Natural killer cell treated with Interleukin-12 subunit alpha and Interleukin-12 subunit beta and Interleukin-15 and Interleukin-18, amount 100 ng/mL, for 72 hours (primary cell): ENCODE data around the gene PTAFR. TPM values are rescaled to one million over a fixed set of nuclear protein-coding genes. Genes with fewer than 3 reads are reported as not detected.

Source experiments
- ATAC-seq, 2 donors: fragments of 150-1000 bp; cut with Tn5 transposase in 1 of 2; sonication (Bioruptor Pico), chemical (Tn5 transposase) in 1 of 2; 2 replicates each; pipeline ENCODE4 v1.10.0; 2021
- DNase-seq: peaks from one replicate; pipeline ENCODE4 v3.0.0; 2022; ENCODE audit warnings: low spot score
- H3K27ac Mint-ChIP-seq, 2 donors: 1 replicate in 1 of 2; 2 replicates in 1 of 2; pipeline ENCODE4 v1.8.0; 2022; ENCODE audit warnings: mixed read lengths in 2 of 2, mild to moderate bottlenecking in 1 of 2, moderate library complexity in 1 of 2
- H3K27me3 Mint-ChIP-seq, 2 donors: 1 replicate in 1 of 2; 2 replicates in 1 of 2; pipeline ENCODE4 v1.8.0; 2022; ENCODE audit warnings: mixed read lengths in 2 of 2
- H3K36me3 Mint-ChIP-seq: one replicate; pipeline ENCODE4 v1.8.0; 2022; ENCODE audit warnings: mixed read lengths
- H3K4me1 Mint-ChIP-seq, 2 donors: 1 replicate in 1 of 2; 2 replicates in 1 of 2; pipeline ENCODE4 v1.8.0; 2022; ENCODE audit warnings: low read depth in 2 of 2, mixed read lengths in 2 of 2, mild to moderate bottlenecking in 1 of 2
- H3K4me3 Mint-ChIP-seq: one replicate; pipeline ENCODE4 v1.8.0; 2022; ENCODE audit warnings: mixed read lengths
- H3K9me3 Mint-ChIP-seq: 2 replicates; pipeline ENCODE4 v1.8.0; 2022; ENCODE audit warnings: mixed read lengths
- total RNA-seq, 2 donors: library from RNA; stranded (reverse); gene quantifications; one replicate each; pipeline ENCODE4 v1.2.3, GENCODE V29; 2022

Gene PTAFR, protein sequence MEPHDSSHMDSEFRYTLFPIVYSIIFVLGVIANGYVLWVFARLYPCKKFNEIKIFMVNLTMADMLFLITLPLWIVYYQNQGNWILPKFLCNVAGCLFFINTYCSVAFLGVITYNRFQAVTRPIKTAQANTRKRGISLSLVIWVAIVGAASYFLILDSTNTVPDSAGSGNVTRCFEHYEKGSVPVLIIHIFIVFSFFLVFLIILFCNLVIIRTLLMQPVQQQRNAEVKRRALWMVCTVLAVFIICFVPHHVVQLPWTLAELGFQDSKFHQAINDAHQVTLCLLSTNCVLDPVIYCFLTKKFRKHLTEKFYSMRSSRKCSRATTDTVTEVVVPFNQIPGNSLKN
- total RNA-seq, result 1 to 10 TPM; 1.3 to 2.0 TPM

DNA sequence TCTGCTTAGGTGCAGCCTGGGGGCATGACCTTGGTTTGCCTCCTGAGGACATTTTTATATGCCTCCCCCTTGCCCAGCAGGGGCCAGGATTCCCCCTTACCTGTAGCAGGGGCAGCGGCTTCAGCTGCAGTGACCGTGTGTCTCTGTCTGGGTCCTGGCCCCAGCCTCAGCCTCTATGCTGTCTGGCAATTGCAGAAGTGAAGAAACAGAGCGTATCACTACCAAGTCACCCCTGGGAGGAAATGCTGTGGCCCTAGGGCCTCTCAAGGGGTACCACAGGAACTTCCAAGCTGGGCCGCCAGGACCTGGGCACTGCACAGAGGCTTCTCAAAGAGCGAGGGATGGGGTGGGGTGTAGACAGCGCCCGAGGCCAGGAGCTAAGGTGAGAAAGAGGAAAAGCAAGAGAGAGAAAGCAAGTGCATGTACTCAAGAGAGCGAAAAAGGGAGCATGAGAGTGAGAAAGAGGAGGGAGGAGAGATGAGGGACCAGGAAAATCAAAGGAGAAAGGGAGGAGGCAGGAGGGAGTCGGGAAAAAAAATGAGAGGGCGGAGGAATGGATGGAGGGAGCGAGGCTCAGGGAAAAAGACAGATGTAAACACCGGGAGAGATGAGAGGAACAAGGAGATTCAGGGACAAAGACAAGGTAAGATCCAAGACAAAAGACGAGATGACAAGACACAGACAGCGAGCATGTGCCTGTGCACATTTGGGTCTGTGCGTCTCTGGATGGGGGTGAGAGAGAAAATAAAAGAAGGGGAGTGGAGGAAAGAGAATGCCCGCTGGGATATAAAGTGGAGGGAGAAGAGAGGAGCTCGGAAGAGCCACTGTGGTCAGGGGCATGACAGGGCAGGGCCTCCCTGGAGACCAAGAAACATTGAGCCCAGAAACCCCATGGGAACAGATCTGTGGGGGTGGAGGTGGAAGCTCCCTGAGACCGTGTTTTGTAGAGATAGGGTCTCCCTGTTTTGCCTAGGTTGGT is at the start of gene PTAFR:
Gene PTAFR (minus strand): TSS at position 199 of the 979 bp plus-strand sequence. CDS start 25,669 bp downstream, outside the sequence.
- peaks cover 43 to 49% of the 10 kb centered on the region in 2 donors for H3K4me1 Mint-ChIP-seq
- DNase-seq (no peak), ATAC-seq (peak in 1 of 2 donors; percentile 22)
- peak within 1 kb of the TSS in 1 of 2 donors; percentile 86 for H3K27ac Mint-ChIP-seq
- peaks cover 8 to 12% of the 10 kb centered on the region in 2 donors for H3K27me3 Mint-ChIP-seq
- H3K36me3 Mint-ChIP-seq, result no peaks in the 10 kb centered on the region
- peak within 1 kb of the TSS; percentile 2 for H3K4me3 Mint-ChIP-seq
- no peaks in the 10 kb centered on the region for H3K9me3 Mint-ChIP-seq

DNA sequence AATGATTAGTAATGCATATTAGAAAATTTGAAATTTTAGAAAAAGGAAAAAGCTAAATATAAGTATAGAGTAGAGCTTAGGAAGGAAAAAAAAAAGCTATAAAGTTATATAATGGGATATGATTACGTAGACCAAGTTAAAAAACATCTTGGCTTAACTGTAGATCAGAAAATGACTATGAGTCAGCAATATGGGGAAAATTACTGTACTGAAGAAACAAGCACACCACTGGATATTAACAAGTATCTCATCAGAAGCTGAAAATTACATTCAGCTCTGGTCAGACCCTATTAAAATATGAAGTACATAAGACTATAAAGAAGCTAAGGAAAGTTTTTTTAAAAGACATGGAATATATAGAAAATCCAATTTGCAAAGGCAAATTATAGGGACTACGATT is 36.8 kb upstream of the PTAFR start:
- no peaks in the 10 kb centered on the region for H3K9me3 Mint-ChIP-seq
- ATAC-seq, result no peak

DNA sequence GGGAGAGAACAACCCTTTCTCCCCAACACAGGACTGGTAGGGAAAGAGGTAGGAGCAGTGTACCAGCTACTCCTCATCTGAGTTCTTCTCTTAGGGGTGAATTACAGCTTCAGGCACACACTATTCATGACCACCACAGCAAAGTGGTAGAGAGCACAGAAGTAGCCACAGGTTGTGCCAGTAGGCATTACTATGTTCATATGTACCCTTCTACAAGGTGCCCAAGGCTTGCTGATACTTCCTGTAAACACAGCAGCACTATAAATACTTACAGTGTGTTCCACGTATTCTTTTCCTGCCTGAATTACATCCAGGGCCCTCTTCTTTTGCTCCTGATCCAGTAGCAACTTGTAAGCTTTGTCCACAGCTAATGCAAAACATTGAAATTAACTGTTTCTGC is 33.2 kb upstream of the PTAFR start:
- Mint-ChIP-seq H3K27ac (peak overlapping the region; percentile 46 to 91), H3K36me3 (peaks cover 13% of the 10 kb centered on the region), H3K4me3 (no peak overlapping the region), H3K4me1 (peaks cover 14 to 15% of the 10 kb centered on the region in 2 donors), H3K9me3 (no peaks in the 10 kb centered on the region), H3K27me3 (no peaks in the 10 kb centered on the region)
- ATAC-seq (no peak), DNase-seq (no peak)

More for the DNA sequence above, 36.8 kb upstream of the PTAFR start:
- H3K27ac Mint-ChIP-seq, result no peak overlapping the region
- no peaks in the 10 kb centered on the region for H3K27me3 Mint-ChIP-seq
- peaks cover 12 to 14% of the 10 kb centered on the region in 2 donors for H3K4me1 Mint-ChIP-seq
- no peak for DNase-seq
- H3K36me3 Mint-ChIP-seq, result peaks cover 9% of the 10 kb centered on the region
- no peak overlapping the region for H3K4me3 Mint-ChIP-seq

DNA sequence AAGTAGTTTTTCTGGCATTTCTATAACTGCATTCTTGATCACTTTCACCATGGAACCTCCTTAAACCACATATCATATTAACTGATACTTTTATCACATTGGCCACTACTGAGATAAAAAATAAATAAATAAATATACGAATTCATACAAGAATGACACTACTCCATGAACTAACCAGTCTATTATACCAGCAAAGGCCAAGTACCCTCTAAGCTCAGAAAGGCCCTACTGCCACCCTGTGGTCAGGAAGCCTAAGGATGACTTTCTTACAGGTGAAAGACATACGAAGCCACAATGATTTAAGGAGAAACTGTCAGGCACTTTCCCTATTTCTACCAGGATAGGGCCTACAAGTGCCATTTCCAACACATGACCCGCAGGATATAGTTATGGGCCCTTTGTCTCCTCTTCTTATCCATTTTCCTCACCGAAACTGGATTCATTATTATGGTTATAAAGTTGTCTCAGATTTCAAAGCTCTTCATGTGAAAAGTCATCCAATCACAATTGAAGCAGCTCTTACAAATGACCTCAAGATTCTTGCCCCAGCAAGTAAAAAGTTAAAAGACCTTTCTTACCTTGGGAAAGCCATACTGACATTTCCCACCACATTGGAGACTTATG is 32.4 kb upstream of the PTAFR start:
- H3K4me1 Mint-ChIP-seq, result peaks cover 14 to 16% of the 10 kb centered on the region in 2 donors
- ATAC-seq (peak; percentile 79 to 87), DNase-seq (peak; percentile 73)
- H3K27ac Mint-ChIP-seq, result peak overlapping the region; percentile 46 to 91
- no peaks in the 10 kb centered on the region for H3K9me3 Mint-ChIP-seq
- no peak overlapping the region for H3K4me3 Mint-ChIP-seq
- no peaks in the 10 kb centered on the region for H3K27me3 Mint-ChIP-seq
- peaks cover 14% of the 10 kb centered on the region for H3K36me3 Mint-ChIP-seq

DNA sequence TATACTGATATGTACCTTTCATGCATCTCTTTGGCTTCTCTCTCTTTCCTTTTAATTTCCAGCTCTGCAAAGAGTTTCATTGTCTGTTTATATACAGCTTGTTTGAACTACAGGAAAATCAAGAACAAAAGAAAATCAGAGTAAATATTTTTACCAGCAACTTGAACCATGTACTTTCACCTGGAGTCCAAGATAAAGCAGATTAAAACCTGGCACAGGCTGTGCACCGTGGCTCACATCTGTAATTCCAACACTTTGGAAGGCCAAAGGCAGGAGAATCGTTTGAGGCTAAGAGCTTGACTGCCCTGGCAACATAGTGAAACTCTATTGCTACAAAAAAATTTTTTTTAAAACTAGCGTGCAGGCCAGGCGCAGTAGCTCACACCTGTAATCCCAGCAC is 28.8 kb upstream of the PTAFR start:
- Mint-ChIP-seq H3K9me3 (no peaks in the 10 kb centered on the region), H3K27ac (peak overlapping the region in 1 of 2 donors; percentile 89), H3K4me3 (no peak overlapping the region), H3K36me3 (peaks cover 36% of the 10 kb centered on the region), H3K27me3 (no peaks in the 10 kb centered on the region), H3K4me1 (peaks cover 30 to 37% of the 10 kb centered on the region in 2 donors)
- DNase-seq (no peak), ATAC-seq (no peak)

DNA sequence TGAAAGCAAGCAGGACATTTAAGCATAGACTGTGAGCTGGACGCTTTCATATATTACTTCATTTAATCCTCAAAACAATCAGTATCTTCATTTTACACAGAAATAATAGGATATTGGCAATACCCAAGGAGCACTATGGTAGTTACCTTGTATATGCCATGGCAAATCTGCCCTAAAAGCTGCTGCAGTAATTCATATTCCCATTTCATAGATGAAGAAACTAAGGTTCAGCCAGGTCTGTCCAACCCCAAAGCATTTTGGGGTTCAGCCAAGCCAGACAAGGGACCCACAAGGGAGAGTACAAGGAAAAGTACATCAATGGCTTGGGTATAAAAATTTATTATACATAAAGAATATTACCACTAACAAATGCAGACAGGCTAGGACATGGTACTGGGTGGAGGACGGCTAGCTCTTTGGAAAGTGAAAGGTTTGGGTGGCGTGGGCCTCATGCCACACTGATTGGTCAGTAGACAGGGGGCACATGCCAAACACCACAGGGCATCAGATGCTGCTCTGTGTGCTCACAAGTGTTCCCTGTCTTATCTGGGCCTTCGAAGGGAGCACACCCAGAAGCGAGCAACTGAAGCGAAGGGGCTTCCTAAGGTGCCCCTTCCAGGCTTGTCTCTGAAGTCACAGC is 23.9 kb upstream of the PTAFR start:
- peaks cover 3% of the 10 kb centered on the region for H3K9me3 Mint-ChIP-seq
- H3K27me3 Mint-ChIP-seq, result no peaks in the 10 kb centered on the region
- peaks cover 45% of the 10 kb centered on the region for H3K36me3 Mint-ChIP-seq
- no peak for DNase-seq
- peaks cover 53% of the 10 kb centered on the region in 2 donors for H3K4me1 Mint-ChIP-seq
- no peak for ATAC-seq
- peak overlapping the region; percentile 93 to 99 for H3K27ac Mint-ChIP-seq
- H3K4me3 Mint-ChIP-seq, result peak overlapping the region; percentile 84

DNA sequence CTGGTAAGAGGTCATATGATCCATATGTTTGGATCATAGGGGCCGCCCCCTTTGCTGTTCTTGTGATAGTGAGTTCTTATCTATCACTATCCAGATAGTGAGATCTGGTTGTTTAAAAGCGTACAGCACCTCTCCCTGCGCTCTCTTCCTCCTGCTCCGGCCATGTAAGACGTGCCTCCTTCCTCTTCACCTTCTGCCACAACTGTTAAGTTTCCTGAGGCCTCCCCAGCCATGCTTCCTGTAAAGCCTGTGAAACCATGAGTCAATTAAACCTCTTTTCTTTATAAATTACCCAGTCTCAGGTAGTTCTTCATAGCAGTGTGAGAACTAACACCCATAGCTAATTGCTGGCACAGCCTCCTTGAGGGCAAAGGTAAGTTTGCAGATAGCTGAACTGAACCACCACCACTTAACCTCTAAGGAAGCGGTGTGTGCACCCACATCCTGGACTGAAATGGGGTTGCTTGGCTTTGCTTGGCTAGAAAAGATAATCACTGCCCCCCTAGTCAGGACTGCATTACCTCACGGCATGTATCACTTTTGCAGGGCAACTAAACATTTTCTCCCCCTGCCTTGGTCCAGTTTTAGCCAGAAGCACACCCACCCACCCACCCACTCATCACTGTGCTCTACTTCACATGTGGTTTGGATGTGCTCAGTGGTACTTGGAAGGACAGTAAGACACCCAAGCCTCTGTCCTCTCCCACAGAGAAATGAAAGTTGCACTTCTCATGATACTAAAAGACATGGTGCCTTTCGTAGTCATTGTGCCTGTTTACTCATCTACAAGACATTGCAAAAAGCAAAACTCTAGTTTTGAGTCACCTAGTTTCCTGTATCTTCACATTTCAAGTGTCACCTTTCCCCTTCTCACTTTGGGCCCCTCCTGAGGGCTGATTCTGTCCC is 23.1 kb upstream of the PTAFR start:
- ATAC-seq, result peak; percentile 94 to 95
- Mint-ChIP-seq H3K27me3 (no peaks in the 10 kb centered on the region), H3K4me1 (peaks cover 53 to 57% of the 10 kb centered on the region in 2 donors), H3K27ac (peak overlapping the region; percentile 93 to 99), H3K9me3 (peaks cover 3% of the 10 kb centered on the region), H3K4me3 (peak overlapping the region; percentile 84), H3K36me3 (peaks cover 45% of the 10 kb centered on the region)
- peak; percentile 91 for DNase-seq

DNA sequence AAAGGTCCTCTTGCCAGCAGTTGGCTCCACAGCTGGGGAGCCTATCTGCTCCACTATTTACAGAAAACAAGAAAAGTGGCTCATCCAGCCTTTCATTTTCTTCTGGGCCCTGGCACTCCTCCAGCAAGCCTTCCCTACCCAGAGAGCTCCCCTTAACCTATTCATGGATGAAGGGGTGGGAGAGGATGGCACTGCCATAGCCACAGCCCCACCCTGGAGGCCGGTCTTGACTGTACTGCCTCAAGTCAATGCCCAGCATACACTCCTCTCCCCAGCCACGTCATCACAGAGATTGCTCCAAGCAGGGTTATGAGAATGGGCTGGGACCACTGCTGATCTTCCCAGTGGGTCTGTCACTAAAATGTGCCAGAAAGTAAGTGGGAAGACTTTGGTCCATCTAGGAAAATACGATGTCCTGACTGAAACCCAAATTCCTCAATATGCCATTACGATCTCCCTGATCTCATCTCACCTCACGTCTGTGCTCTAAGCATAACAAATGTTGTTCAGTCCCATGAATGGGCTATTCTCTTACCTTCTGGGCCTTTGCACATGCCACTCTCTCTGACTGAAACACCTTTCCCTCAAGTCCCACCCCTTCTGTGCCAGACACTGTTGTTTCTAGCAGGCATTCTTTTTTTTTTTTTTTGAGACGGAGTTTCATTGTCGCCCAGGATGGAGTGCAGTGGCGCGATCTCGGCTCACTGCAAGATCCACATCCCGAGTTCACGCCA is 21.4 kb upstream of the PTAFR start:
- peaks cover 50 to 52% of the 10 kb centered on the region in 2 donors for H3K4me1 Mint-ChIP-seq
- ATAC-seq (no peak), DNase-seq (no peak)
- no peaks in the 10 kb centered on the region for H3K27me3 Mint-ChIP-seq
- peak overlapping the region; percentile 93 to 99 for H3K27ac Mint-ChIP-seq
- peaks cover 39% of the 10 kb centered on the region for H3K36me3 Mint-ChIP-seq
- peak overlapping the region; percentile 26 for H3K4me3 Mint-ChIP-seq
- H3K9me3 Mint-ChIP-seq, result peaks cover 3% of the 10 kb centered on the region

DNA sequence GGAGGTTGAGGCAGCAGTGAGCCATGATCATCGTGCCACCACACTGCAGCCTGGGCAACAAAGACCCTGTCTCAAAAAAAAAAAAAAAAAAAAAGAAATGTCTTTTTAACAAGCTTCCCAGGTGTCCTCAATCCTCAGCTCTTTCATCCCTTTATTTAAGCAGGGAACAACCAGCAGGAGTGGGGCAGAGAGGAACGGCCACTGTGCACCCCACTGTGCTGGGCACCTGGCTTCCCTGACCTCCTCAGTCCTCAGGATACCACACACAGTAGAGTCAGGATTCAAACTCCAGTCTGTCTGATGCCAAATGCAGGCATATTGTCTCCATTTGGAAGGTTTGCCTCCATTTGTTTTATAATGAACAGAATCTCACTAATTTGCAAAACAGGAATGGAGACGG is 19.8 kb upstream of the PTAFR start:
- no peak for DNase-seq
- peak overlapping the region; percentile 31 to 86 for H3K27ac Mint-ChIP-seq
- peaks cover 3% of the 10 kb centered on the region for H3K9me3 Mint-ChIP-seq
- peaks cover 51 to 52% of the 10 kb centered on the region in 2 donors for H3K4me1 Mint-ChIP-seq
- H3K4me3 Mint-ChIP-seq, result peak overlapping the region; percentile 41
- H3K36me3 Mint-ChIP-seq, result peaks cover 38% of the 10 kb centered on the region
- no peaks in the 10 kb centered on the region for H3K27me3 Mint-ChIP-seq
- no peak for ATAC-seq

DNA sequence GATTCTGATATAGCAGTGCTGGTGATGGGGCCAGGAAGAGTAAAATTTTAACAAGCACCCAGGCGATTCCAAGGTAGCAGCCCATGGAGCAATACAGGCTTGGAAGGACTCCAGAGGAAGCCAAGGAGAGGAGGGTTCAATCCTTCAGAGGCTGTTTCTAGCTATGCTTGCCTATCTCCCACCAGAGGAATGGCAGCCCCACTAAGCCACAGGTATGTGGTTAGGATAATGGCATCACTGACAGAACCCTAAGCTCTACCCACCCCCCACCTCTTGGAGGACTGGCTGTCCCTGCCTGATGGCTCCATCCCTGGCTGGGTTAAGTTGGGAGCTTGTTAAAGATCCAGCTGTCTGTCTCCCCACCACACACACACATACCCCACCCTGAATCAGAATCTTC is 19.3 kb upstream of the PTAFR start:
- peaks cover 3% of the 10 kb centered on the region for H3K9me3 Mint-ChIP-seq
- H3K4me3 Mint-ChIP-seq, result no peak overlapping the region
- H3K36me3 Mint-ChIP-seq, result peaks cover 33% of the 10 kb centered on the region
- no peaks in the 10 kb centered on the region for H3K27me3 Mint-ChIP-seq
- DNase-seq (no peak), ATAC-seq (no peak)
- H3K27ac Mint-ChIP-seq, result peak overlapping the region in 1 of 2 donors; percentile 86
- peaks cover 45 to 52% of the 10 kb centered on the region in 2 donors for H3K4me1 Mint-ChIP-seq

DNA sequence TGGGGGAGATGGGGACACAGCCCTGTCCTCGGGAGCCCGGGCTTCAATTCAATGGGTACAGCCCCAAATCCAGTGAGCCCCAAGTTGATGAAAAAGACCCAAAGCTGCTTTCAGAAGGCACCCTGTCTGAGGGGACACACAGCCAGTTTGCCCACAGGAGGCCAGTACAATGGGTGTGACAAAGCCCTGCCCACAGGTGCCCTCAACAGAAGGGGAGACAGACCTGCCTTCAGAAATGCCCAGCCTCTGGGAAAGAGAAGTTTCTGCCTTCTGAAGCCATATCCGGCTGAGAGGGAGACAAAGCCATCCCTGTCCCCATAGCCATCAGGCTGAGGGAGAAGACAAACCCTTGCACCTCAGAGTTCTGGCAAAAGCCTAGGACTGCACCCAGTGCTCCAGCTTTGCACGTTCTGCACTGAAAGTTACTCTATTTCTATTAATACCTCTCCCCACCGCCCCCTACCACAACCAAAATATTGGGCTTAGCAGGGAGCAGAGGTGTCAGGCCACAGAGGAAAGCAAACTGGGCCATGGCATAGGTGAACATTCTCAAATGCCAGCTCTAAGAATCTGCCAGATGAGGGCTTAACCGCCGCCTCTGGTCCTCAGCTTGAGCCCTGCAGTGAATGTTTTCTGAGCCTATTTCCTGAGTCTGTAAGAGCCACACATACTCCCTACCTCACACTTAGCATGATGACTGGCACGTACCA is 18.0 kb upstream of the PTAFR start:
- Mint-ChIP-seq H3K27me3 (no peaks in the 10 kb centered on the region), H3K4me3 (peak overlapping the region; percentile 47), H3K27ac (peak overlapping the region; percentile 51 to 86), H3K4me1 (peaks cover 34 to 49% of the 10 kb centered on the region in 2 donors), H3K9me3 (peaks cover 3% of the 10 kb centered on the region), H3K36me3 (peaks cover 25% of the 10 kb centered on the region)
- DNase-seq (no peak), ATAC-seq (peak in 1 of 2 donors; percentile 2)
